Measurements from ENCODE around the gene TIE1. TPM values are rescaled to one million over a fixed set of nuclear protein-coding genes. Genes with fewer than 3 reads are reported as not detected.

The TIE1 gene
- total RNA-seq, 1 donor from 2014 or later: 48.5 TPM

- intact Hi-C loops (cut with DNase I): no loop called here
- Histone ChIP-seq H3K27me3 (ENCODE audit: low read depth) (no peaks in the 10 kb centered on the region), H3K36me3 (peaks cover 8% of the 10 kb centered on the region), H3K9me3 (no peaks in the 10 kb centered on the region), H3K4me3 (no peak overlapping the region), H3K27ac (no peak overlapping the region), H3K4me1 (peaks cover 15% of the 10 kb centered on the region)
- no peak for ATAC-seq
- DNase-seq: no peak
- TF ChIP-seq CTCF (IDR thresholded peaks at IDR 0.05): no peak
These were observed 11.4 kb downstream of the TIE1 start for GRCh38 chr1:43312212-43312623.

- no peak for TF ChIP-seq CTCF (IDR thresholded peaks at IDR 0.05)
- H3K9me3 ChIP-seq: no peaks in the 10 kb centered on the region
- ATAC-seq (peak in 1 of 2 donors; percentile 7), DNase-seq (no peak)
- H3K27me3 ChIP-seq (ENCODE audit: low read depth): no peaks in the 10 kb centered on the region
- H3K36me3 ChIP-seq: peaks cover 7% of the 10 kb centered on the region
- H3K4me1 ChIP-seq: peaks cover 10% of the 10 kb centered on the region
- H3K27ac ChIP-seq: no peak overlapping the region
- intact Hi-C loops (cut with DNase I): no loop called here
- H3K4me3 ChIP-seq: no peak overlapping the region
These were observed 12.1 kb downstream of the TIE1 start for GRCh38 chr1:43312663-43313515.

GRCh38 chr1:43313771-43314170, 13.0 kb downstream of the TIE1 start:
- no peak overlapping the region for H3K4me3 ChIP-seq
- H3K27ac ChIP-seq: no peak overlapping the region
- H3K36me3 ChIP-seq: peaks cover 9% of the 10 kb centered on the region
- H3K9me3 ChIP-seq: no peaks in the 10 kb centered on the region
- no peak for DNase-seq
- H3K4me1 ChIP-seq: peaks cover 10% of the 10 kb centered on the region
- TF ChIP-seq CTCF (IDR thresholded peaks at IDR 0.05): no peak
- ATAC-seq: no peak
- H3K27me3 ChIP-seq (ENCODE audit: low read depth): no peaks in the 10 kb centered on the region
- intact Hi-C loops (cut with DNase I): no loop called here

- DNase-seq: no peak
- no peaks in the 10 kb centered on the region for H3K27me3 ChIP-seq (ENCODE audit: low read depth)
- ATAC-seq: no peak
- H3K4me1 ChIP-seq: peaks cover 6% of the 10 kb centered on the region
- intact Hi-C loops (cut with DNase I): no loop called here
- no peaks in the 10 kb centered on the region for H3K9me3 ChIP-seq
- H3K36me3 ChIP-seq: peaks cover 13% of the 10 kb centered on the region
- no peak overlapping the region for H3K4me3 ChIP-seq
- no peak for TF ChIP-seq CTCF (IDR thresholded peaks at IDR 0.05)
- no peak overlapping the region for H3K27ac ChIP-seq
These were observed 13.5 kb downstream of the TIE1 start for GRCh38 chr1:43314233-43314632.

GRCh38 chr1:43315481-43315880, 14.7 kb downstream of the TIE1 start:
- ATAC-seq (no peak), DNase-seq (no peak)
- no peaks in the 10 kb centered on the region for H3K4me1 ChIP-seq
- H3K9me3 ChIP-seq: no peaks in the 10 kb centered on the region
- TF ChIP-seq CTCF (IDR thresholded peaks at IDR 0.05): no peak
- H3K27me3 ChIP-seq (ENCODE audit: low read depth): no peaks in the 10 kb centered on the region
- H3K36me3 ChIP-seq: peaks cover 13% of the 10 kb centered on the region
- H3K27ac ChIP-seq: no peak overlapping the region
- H3K4me3 ChIP-seq: no peak overlapping the region
- intact Hi-C loops (cut with DNase I): no loop called here
